GM23248 (cell line): ENCODE measurements around the gene AJM1. TPM values are rescaled to one million over a fixed set of nuclear protein-coding genes. Genes with fewer than 3 reads are reported as not detected.

ENCODE experiments used
- DNase-seq: peaks from one replicate; pipeline ENCODE4 v3.0.0-alpha.2; 2015
- H2AFZ ChIP-seq: fragments of 200-600 bp; sonication (generic); 2 replicates; pipeline ENCODE4 v1.6.1; 2016; ENCODE audit warnings: antibody characterized with exemption
- H3F3A ChIP-seq: fragments of 200-600 bp; sonication (generic); 2 replicates; pipeline ENCODE4 v1.6.1; 2016; ENCODE audit warnings: mild to moderate bottlenecking, antibody characterized with exemption, mixed run types; ENCODE audit not compliant: insufficient read depth
- H3K27ac ChIP-seq: fragments of 200-600 bp; sonication (generic); 2 replicates; pipeline ENCODE4 v1.5.1; 2016; ENCODE audit warnings: mild to moderate bottlenecking
- H3K27me3 ChIP-seq: fragments of 200-600 bp; sonication (generic); replicated peaks from 2 replicates; pipeline ENCODE4 v1.6.1; 2016; ENCODE audit warnings: mild to moderate bottlenecking; ENCODE audit not compliant: insufficient read depth
- H3K36me3 ChIP-seq: fragments of 200-600 bp; sonication (generic); 2 replicates; pipeline ENCODE4 v1.6.1; 2016; ENCODE audit warnings: low read depth, mild to moderate bottlenecking
- H3K4me1 ChIP-seq: fragments of 200-600 bp; sonication (generic); 2 replicates; pipeline ENCODE4 v1.6.1; 2016; ENCODE audit warnings: mild to moderate bottlenecking; ENCODE audit not compliant: insufficient read depth
- H3K4me2 ChIP-seq: fragments of 200-600 bp; sonication (generic); one replicate; pipeline ENCODE4 v1.6.1; 2016; ENCODE audit warnings: mild to moderate bottlenecking; ENCODE audit not compliant: unreplicated experiment
- H3K4me3 ChIP-seq: fragments of 200-600 bp; sonication (generic); 2 replicates; pipeline ENCODE4 v1.5.1; 2016; ENCODE audit warnings: mild to moderate bottlenecking
- H3K79me2 ChIP-seq: fragments of 200-600 bp; sonication (generic); 2 replicates; pipeline ENCODE4 v1.6.1; 2016; ENCODE audit warnings: mild to moderate bottlenecking; ENCODE audit not compliant: insufficient read depth
- H3K9ac ChIP-seq: fragments of 200-600 bp; sonication (generic); 2 replicates; pipeline ENCODE4 v1.6.1; 2016; ENCODE audit warnings: mild to moderate bottlenecking
- H3K9me2 ChIP-seq: fragments of 200-600 bp; sonication (generic); 2 replicates; pipeline ENCODE4 v1.6.1; 2016; ENCODE audit warnings: mixed run types, mild to moderate bottlenecking, moderate library complexity; ENCODE audit not compliant: insufficient read depth
- H3K9me3 ChIP-seq: fragments of 200-600 bp; sonication (generic); one replicate; pipeline ENCODE4 v1.6.1; 2017; ENCODE audit warnings: low read depth
- H4K20me1 ChIP-seq: fragments of 200-600 bp; sonication (generic); 2 replicates; pipeline ENCODE4 v1.6.0; 2016; ENCODE audit not compliant: insufficient read depth
- EZH2 ChIP-seq: fragments of 200-600 bp; sonication (generic); IDR thresholded peaks from 2 replicates; pipeline ENCODE4 v1.6.1; 2018; ENCODE audit warnings: antibody characterized with exemption, mild to moderate bottlenecking; ENCODE audit not compliant: insufficient read depth, poor library complexity, severe bottlenecking
- EZH2phosphoT487 ChIP-seq: fragments of 200-600 bp; sonication (generic); IDR thresholded peaks from 2 replicates; pipeline ENCODE4 v1.6.1; 2018; ENCODE audit warnings: antibody characterized with exemption, moderate library complexity, mild to moderate bottlenecking, low read depth; ENCODE audit not compliant: insufficient read depth
- WGBS, 2 experiments: methylation state at CpG; one replicate each; pipeline ENCODE4 v1.1.6; 2015 to 2017; ENCODE audit warnings: low lambda C conversion rate in 2 of 2, low coverage in 1 of 2; ENCODE audit errors: missing lambda C conversion rate in 2 of 2; 5-methylcytosine and 5-hydroxymethylcytosine counted together
- in situ Hi-C: fragments of 300-500 bp; cut with MboI; formaldehyde crosslinking; loops from 2 replicates; pipeline ENCODE4 v1.15.0; 2020
- polyA plus RNA-seq: library from polyadenylated mRNA; unstranded; fragments of >200 nt; fragmentation: Nextera tagmentation; extraction: Ambion mirVana; gene quantifications from 2 replicates; pipeline ENCODE4 v1.2.1, GENCODE V29; 2016
- total RNA-seq: library from RNA; depleted of rRNA; stranded (reverse); fragments of >200 nt; shearing (Covaris generic); gene quantifications from 2 replicates; pipeline ENCODE4 v1.2.3, GENCODE V29; 2014

AJM1 gene
- total and polyA plus RNA-seq, 2 experiments from 2014 or later: 1.1 to 1.4 TPM

- TF ChIP-seq EZH2phosphoT487: no peak
- TF ChIP-seq EZH2: no peak
- 0 out of 2 replicates have a peak, but pooled peaks cover 7% of the 10 kb centered on the region for H3K36me3 ChIP-seq
- no peaks in the 10 kb centered on the region for H3K27me3 ChIP-seq
- in situ Hi-C loops: no loop called here
- WGBS, 2 experiments: 93 to 97% methylated on average over 13 of the region's 13 CpGs
- H3K4me1 ChIP-seq: peaks cover 2% of the 10 kb centered on the region; the same call in 1 of the 2 replicates
- no peak overlapping the region for H2AFZ ChIP-seq
- H3K27ac ChIP-seq: no peak overlapping the region
- peaks cover 94% of the 10 kb centered on the region for H3K79me2 ChIP-seq
- 0 out of 2 replicates have a peak, but pooled peaks cover under 1% of the 10 kb centered on the region for H3F3A ChIP-seq
- H3K9me3 ChIP-seq: no peaks in the 10 kb centered on the region
- no peak overlapping the region for H3K4me2 ChIP-seq
- no peak for DNase-seq
- no peaks in the 10 kb centered on the region for H4K20me1 ChIP-seq
- no peak overlapping the region for H3K4me3 ChIP-seq
- no peak overlapping the region for H3K9ac ChIP-seq
- no peaks in the 10 kb centered on the region for H3K9me2 ChIP-seq
These were observed 27.4 kb upstream of the AJM1 start for GRCh38 chr9:136814725-136815421.

GRCh38 chr9:136815422-136815782 lies 26.9 kb upstream of the AJM1 start:
- H3K4me1 ChIP-seq: no peaks in the 10 kb centered on the region
- no peak overlapping the region for H2AFZ ChIP-seq
- no peak overlapping the region for H3K27ac ChIP-seq
- H3K9me3 ChIP-seq: no peaks in the 10 kb centered on the region
- H3K79me2 ChIP-seq: peaks cover 92% of the 10 kb centered on the region
- no peak overlapping the region for H3K4me2 ChIP-seq
- no peak for DNase-seq
- 0 out of 2 replicates have a peak, but pooled peaks cover 6% of the 10 kb centered on the region for H3K36me3 ChIP-seq
- H4K20me1 ChIP-seq: no peaks in the 10 kb centered on the region
- TF ChIP-seq EZH2phosphoT487 (no peak), EZH2 (no peak)
- no peak overlapping the region for H3K4me3 ChIP-seq
- H3K9me2 ChIP-seq: no peaks in the 10 kb centered on the region
- WGBS, 2 experiments: 40 to 43% methylated on average over 1 of the region's 1 CpG
- in situ Hi-C loops: no loop called here
- H3K9ac ChIP-seq: no peak overlapping the region
- no peaks in the 10 kb centered on the region for H3F3A ChIP-seq
- H3K27me3 ChIP-seq: no peaks in the 10 kb centered on the region

- TF ChIP-seq EZH2phosphoT487: no peak
- no peak for TF ChIP-seq EZH2
- Histone ChIP-seq H4K20me1 (no peaks in the 10 kb centered on the region), H3K27me3 (no peaks in the 10 kb centered on the region), H3K9me3 (no peaks in the 10 kb centered on the region), H3K36me3 (no peaks in the 10 kb centered on the region), H3K9me2 (no peaks in the 10 kb centered on the region), H3K9ac (no peak overlapping the region), H2AFZ (no peak overlapping the region), H3K27ac (no peak overlapping the region), H3K4me3 (no peak overlapping the region), H3K79me2 (peaks cover 42% of the 10 kb centered on the region), H3K4me2 (no peak overlapping the region), H3F3A (no peaks in the 10 kb centered on the region), H3K4me1 (no peaks in the 10 kb centered on the region)
- in situ Hi-C loops: no loop called here
- DNase-seq: peak; percentile 18
- WGBS, 2 experiments: 50 to 55% methylated on average over 49 to 71 of the region's 83 CpGs
These were observed 21.1 kb upstream of the AJM1 start for GRCh38 chr9:136820971-136821825.

GRCh38 chr9:136821826-136822544 lies 20.3 kb upstream of the AJM1 start:
- no peaks in the 10 kb centered on the region for H3K36me3 ChIP-seq
- H3K27me3 ChIP-seq: no peaks in the 10 kb centered on the region
- DNase-seq: no peak
- WGBS, 2 experiments: 88 to 94% methylated on average over 26 to 41 of the region's 42 CpGs
- no peaks in the 10 kb centered on the region for H3K9me3 ChIP-seq
- no peak overlapping the region for H3K4me3 ChIP-seq
- in situ Hi-C loops: no loop called here
- TF ChIP-seq EZH2phosphoT487 (no peak), EZH2 (no peak)
- no peaks in the 10 kb centered on the region for H3K9me2 ChIP-seq
- H3K27ac ChIP-seq: no peak overlapping the region
- H3K4me1 ChIP-seq: no peaks in the 10 kb centered on the region
- peaks cover 34% of the 10 kb centered on the region for H3K79me2 ChIP-seq
- no peak overlapping the region for H3K4me2 ChIP-seq
- H3K9ac ChIP-seq: no peak overlapping the region
- H3F3A ChIP-seq: no peaks in the 10 kb centered on the region
- H2AFZ ChIP-seq: no peak overlapping the region
- no peaks in the 10 kb centered on the region for H4K20me1 ChIP-seq
